ENCODE measurements around the gene ARHGAP19.
"Not testable (repeated sequence)": the region's sequence is repeated elsewhere in the genome, so short reads cannot be mapped to it uniquely, and the experiment has no call there.

ARHGAP19 gene

DNA sequence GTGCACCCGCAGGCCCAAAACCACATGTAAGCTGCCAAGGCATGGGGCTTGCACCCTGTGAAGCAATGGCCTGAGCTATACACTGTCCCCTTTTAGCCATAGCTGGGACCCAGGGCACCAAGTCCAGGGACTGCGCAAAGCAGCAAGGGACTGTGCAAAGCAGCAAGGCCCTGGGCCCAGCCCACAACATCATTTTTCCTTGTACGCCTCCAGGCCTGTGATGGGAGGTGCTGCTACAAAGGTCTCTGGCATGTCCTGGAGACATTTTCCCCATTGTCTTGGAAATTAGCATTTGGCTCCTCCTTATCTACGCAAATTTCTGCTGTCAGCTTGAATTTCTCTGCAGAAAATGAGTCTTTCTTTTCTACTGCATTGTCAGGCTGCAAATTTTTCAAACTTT lies 24.8 kb downstream of the ARHGAP19 start:
- TF ChIP-seq CTCF (IDR thresholded peaks at IDR 0.05; ENCODE audit: insufficient read depth, low read length) = no peak
- TF ChIP-seq SPI1 (IDR thresholded peaks at IDR 0.05; ENCODE audit: borderline replicate concordance, low read depth) = no peak
- no peak for TF ChIP-seq GABPA (IDR thresholded peaks at IDR 0.05; ENCODE audit: low read depth)
- no peak for TF ChIP-seq REST (IDR thresholded peaks at IDR 0.05; ENCODE audit: insufficient replicate concordance, low read depth)
- no peak for TF ChIP-seq POLR2AphosphoS5 (IDR thresholded peaks at IDR 0.05; ENCODE audit: low read depth)
- Histone ChIP-seq H3K4me3 (replicated peaks; ENCODE audit: insufficient read depth, low read length) (no peak overlapping the region), H3K27ac (replicated peaks) (no peak overlapping the region), H3K27me3 (ENCODE audit: insufficient read depth, poor library complexity, severe bottlenecking) (no peaks in the 10 kb centered on the region)
- DNase-seq (ENCODE audit: low read depth in 1 of 2, low spot score in 1 of 2) = no peak

GRCh38 chr10:97265095-97265494 lies 27.3 kb downstream of the ARHGAP19 start:
- H3K4me3 ChIP-seq (replicated peaks; ENCODE audit: insufficient read depth, low read length); H3K27ac ChIP-seq (replicated peaks); DNase-seq (ENCODE audit: low read depth in 1 of 2, low spot score in 1 of 2); H3K27me3 ChIP-seq (ENCODE audit: insufficient read depth, poor library complexity, severe bottlenecking): not testable (repeated sequence)

GRCh38 chr10:97263971-97264370 lies 28.5 kb downstream of the ARHGAP19 start:
- Histone ChIP-seq H3K27me3 (ENCODE audit: insufficient read depth, poor library complexity, severe bottlenecking) (no peaks in the 10 kb centered on the region), H3K4me3 (replicated peaks; ENCODE audit: insufficient read depth, low read length) (no peak overlapping the region), H3K27ac (replicated peaks) (no peak overlapping the region)
- no peak for DNase-seq (ENCODE audit: low read depth in 1 of 2, low spot score in 1 of 2)
- TF ChIP-seq SPI1 (IDR thresholded peaks at IDR 0.05; ENCODE audit: borderline replicate concordance, low read depth) (no peak), GABPA (IDR thresholded peaks at IDR 0.05; ENCODE audit: low read depth) (no peak), REST (IDR thresholded peaks at IDR 0.05; ENCODE audit: insufficient replicate concordance, low read depth) (no peak), CTCF (IDR thresholded peaks at IDR 0.05; ENCODE audit: insufficient read depth, low read length) (no peak), POLR2AphosphoS5 (IDR thresholded peaks at IDR 0.05; ENCODE audit: low read depth) (no peak)

DNA sequence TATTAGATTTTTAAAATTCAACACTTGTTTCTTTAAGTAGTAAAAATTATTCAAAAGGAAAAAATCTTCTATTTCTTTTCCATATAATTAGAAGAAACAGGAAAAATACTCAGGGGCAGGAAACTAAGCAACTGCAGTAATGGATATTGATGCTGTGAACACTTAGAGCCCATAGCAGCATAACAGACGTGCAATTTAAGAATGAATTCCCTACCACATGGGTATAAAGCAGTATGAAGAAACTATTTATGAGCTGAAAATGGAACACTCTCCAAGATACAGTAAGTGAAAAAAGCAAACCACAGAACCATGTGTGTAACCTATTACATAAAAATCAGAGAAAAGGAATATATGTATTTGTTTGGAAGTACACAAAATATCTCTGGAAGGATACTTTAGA lies 30.8 kb downstream of the ARHGAP19 start:
- DNase-seq (ENCODE audit: low read depth in 1 of 2, low spot score in 1 of 2) = no peak
- H3K27me3 ChIP-seq (ENCODE audit: insufficient read depth, poor library complexity, severe bottlenecking) = no peaks in the 10 kb centered on the region
- no peak overlapping the region for H3K4me3 ChIP-seq (replicated peaks; ENCODE audit: insufficient read depth, low read length)
- H3K27ac ChIP-seq (replicated peaks) = no peak overlapping the region
- TF ChIP-seq CTCF (IDR thresholded peaks at IDR 0.05; ENCODE audit: insufficient read depth, low read length) (no peak), SPI1 (IDR thresholded peaks at IDR 0.05; ENCODE audit: borderline replicate concordance, low read depth) (no peak), REST (IDR thresholded peaks at IDR 0.05; ENCODE audit: insufficient replicate concordance, low read depth) (no peak)
